BE2C (cell line): ENCODE data around the gene PADI1.

ENCODE experiments used
- DNase-seq: peaks from one replicate; pipeline ENCODE4 v3.0.0-alpha.2; 2020
- H3K27me3 ChIP-seq: fragments of 250-450 bp; sonication (Bioruptor Pico); 2 replicates; pipeline ENCODE4 v1.5.1; 2020; ENCODE audit warnings: mild to moderate bottlenecking
- H3K36me3 ChIP-seq: fragments of 250-450 bp; sonication (Bioruptor Pico); 2 replicates; pipeline ENCODE4 v1.5.1; 2020; ENCODE audit warnings: mild to moderate bottlenecking
- H3K4me1 ChIP-seq: fragments of 250-450 bp; sonication (Bioruptor Pico); 2 replicates; pipeline ENCODE4 v1.5.1; 2020
- H3K4me3 ChIP-seq: 2 replicates; pipeline ENCODE4 v1.5.1; 2011; ENCODE audit warnings: low read depth, low read length
- H3K9me3 ChIP-seq: fragments of 250-450 bp; sonication (Bioruptor Pico); 2 replicates; pipeline ENCODE4 v1.5.1; 2020
- CTCF ChIP-seq: IDR thresholded peaks from 2 replicates; pipeline ENCODE4 v1.5.1; 2012; ENCODE audit warnings: mild to moderate bottlenecking, low read depth, low read length

PADI1 gene

GRCh38 chr1:17167041-17167785 lies 37.7 kb upstream of the PADI1 start:
- Histone ChIP-seq H3K36me3 (no peaks in the 10 kb centered on the region), H3K4me1 (no peaks in the 10 kb centered on the region), H3K4me3 (no peak overlapping the region), H3K9me3 (no peaks in the 10 kb centered on the region), H3K27me3 (no peaks in the 10 kb centered on the region)
- DNase-seq = no peak
- TF ChIP-seq CTCF = no peak

- H3K27me3 ChIP-seq = no peaks in the 10 kb centered on the region
- no peaks in the 10 kb centered on the region for H3K4me1 ChIP-seq
- no peak for DNase-seq
- no peaks in the 10 kb centered on the region for H3K9me3 ChIP-seq
- H3K4me3 ChIP-seq = no peak overlapping the region
- no peak for TF ChIP-seq CTCF
- H3K36me3 ChIP-seq = no peaks in the 10 kb centered on the region
These were observed 37.2 kb upstream of the PADI1 start for GRCh38 chr1:17167786-17168090.

GRCh38 chr1:17168091-17168876 lies 36.6 kb upstream of the PADI1 start:
- DNase-seq = no peak
- no peaks in the 10 kb centered on the region for H3K36me3 ChIP-seq

GRCh38 chr1:17170571-17170970 lies 34.4 kb upstream of the PADI1 start:
- H3K4me3 ChIP-seq = no peak overlapping the region
- H3K4me1 ChIP-seq = no peaks in the 10 kb centered on the region
- no peaks in the 10 kb centered on the region for H3K9me3 ChIP-seq
- no peak for TF ChIP-seq CTCF
- no peaks in the 10 kb centered on the region for H3K36me3 ChIP-seq
- no peak for DNase-seq
- no peaks in the 10 kb centered on the region for H3K27me3 ChIP-seq

More at GRCh38 chr1:17168091-17168876, 36.6 kb upstream of the PADI1 start:
- Histone ChIP-seq H3K9me3 (no peaks in the 10 kb centered on the region), H3K4me1 (no peaks in the 10 kb centered on the region), H3K27me3 (no peaks in the 10 kb centered on the region), H3K4me3 (no peak overlapping the region)
- no peak for TF ChIP-seq CTCF

- Histone ChIP-seq H3K4me3 (no peak overlapping the region), H3K4me1 (no peaks in the 10 kb centered on the region), H3K27me3 (no peaks in the 10 kb centered on the region), H3K9me3 (no peaks in the 10 kb centered on the region), H3K36me3 (no peaks in the 10 kb centered on the region)
- no peak for TF ChIP-seq CTCF
- no peak for DNase-seq
These were observed 31.7 kb upstream of the PADI1 start for GRCh38 chr1:17173217-17173616.

- H3K4me3 ChIP-seq = no peak overlapping the region
- H3K9me3 ChIP-seq = no peaks in the 10 kb centered on the region
- no peak for TF ChIP-seq CTCF
- no peaks in the 10 kb centered on the region for H3K36me3 ChIP-seq
- no peak for DNase-seq
- H3K27me3 ChIP-seq = no peaks in the 10 kb centered on the region
- no peaks in the 10 kb centered on the region for H3K4me1 ChIP-seq
These were observed 28.4 kb upstream of the PADI1 start for GRCh38 chr1:17176306-17177061.
